HS-5 (cell line): ENCODE measurements around the gene FZD4.

Experiments
- DNase-seq: peaks from one replicate; pipeline ENCODE4 v3.0.0-alpha.2; 2012; ENCODE audit warnings: low read depth

Gene FZD4

GRCh38 chr11:86912238-86912637 is 43.0 kb downstream of the FZD4 start:
- no peak for DNase-seq

GRCh38 chr11:86910592-86910991 is 44.6 kb downstream of the FZD4 start:
- DNase-seq = no peak

GRCh38 chr11:86906198-86906597 is 49.0 kb downstream of the FZD4 start:
- DNase-seq = no peak

GRCh38 chr11:86905252-86905651 is 49.9 kb downstream of the FZD4 start:
- DNase-seq = no peak

GRCh38 chr11:86904001-86904400 is 51.2 kb downstream of the FZD4 start:
- no peak for DNase-seq

- no peak for DNase-seq
Measured at GRCh38 chr11:86902345-86902744, 52.9 kb downstream of the FZD4 start.

- no peak for DNase-seq
Measured at GRCh38 chr11:86901599-86901998, 53.6 kb downstream of the FZD4 start.

- DNase-seq = no peak
Measured at GRCh38 chr11:86900162-86900561, 55.0 kb downstream of the FZD4 start.

- DNase-seq = no peak
Measured at GRCh38 chr11:86898689-86899088, 56.5 kb downstream of the FZD4 start.

GRCh38 chr11:86896441-86896841 is 58.8 kb downstream of the FZD4 start:
- DNase-seq = no peak
